Measurements from ENCODE around the gene GPC3.

The GPC3 gene

DNA sequence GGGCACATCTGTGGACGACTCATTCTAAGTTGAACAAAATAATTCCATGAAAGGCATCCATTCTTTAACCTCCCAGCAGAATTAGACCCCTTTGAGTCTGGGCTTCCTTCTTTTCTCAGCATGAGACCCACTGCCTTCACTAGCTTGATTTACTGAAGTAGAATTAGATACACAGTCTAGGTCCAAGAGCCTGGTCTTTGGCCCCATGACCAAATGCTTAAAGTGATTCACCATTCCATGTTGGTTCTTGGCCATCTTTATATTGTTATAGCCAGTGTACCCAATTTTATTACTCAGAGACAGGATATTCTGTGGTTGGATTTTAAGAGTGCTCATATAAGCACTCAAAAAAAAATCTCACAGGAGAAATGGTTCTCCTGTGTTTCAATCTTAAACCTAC is 414.8 kb downstream of the GPC3 start:
- no peaks in the 10 kb centered on the region for H3K27me3 ChIP-seq (replicated peaks; ENCODE audit: control insufficient read depth, insufficient read depth, low read length)
- DNase-seq (ENCODE audit: extremely low read depth, insufficient read length), result no peak
- no peak overlapping the region for H3K4me3 ChIP-seq (replicated peaks; ENCODE audit: low read depth, low read length)
- TF ChIP-seq, protein P1, sequence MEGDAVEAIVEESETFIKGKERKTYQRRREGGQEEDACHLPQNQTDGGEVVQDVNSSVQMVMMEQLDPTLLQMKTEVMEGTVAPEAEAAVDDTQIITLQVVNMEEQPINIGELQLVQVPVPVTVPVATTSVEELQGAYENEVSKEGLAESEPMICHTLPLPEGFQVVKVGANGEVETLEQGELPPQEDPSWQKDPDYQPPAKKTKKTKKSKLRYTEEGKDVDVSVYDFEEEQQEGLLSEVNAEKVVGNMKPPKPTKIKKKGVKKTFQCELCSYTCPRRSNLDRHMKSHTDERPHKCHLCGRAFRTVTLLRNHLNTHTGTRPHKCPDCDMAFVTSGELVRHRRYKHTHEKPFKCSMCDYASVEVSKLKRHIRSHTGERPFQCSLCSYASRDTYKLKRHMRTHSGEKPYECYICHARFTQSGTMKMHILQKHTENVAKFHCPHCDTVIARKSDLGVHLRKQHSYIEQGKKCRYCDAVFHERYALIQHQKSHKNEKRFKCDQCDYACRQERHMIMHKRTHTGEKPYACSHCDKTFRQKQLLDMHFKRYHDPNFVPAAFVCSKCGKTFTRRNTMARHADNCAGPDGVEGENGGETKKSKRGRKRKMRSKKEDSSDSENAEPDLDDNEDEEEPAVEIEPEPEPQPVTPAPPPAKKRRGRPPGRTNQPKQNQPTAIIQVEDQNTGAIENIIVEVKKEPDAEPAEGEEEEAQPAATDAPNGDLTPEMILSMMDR (IDR thresholded peaks at IDR 0.05; ENCODE audit: insufficient read depth, low read length, poor library complexity, severe bottlenecking), result no peak
- H3K36me3 ChIP-seq (ENCODE audit: control insufficient read depth, insufficient read depth, low read length), result no peaks in the 10 kb centered on the region

DNA sequence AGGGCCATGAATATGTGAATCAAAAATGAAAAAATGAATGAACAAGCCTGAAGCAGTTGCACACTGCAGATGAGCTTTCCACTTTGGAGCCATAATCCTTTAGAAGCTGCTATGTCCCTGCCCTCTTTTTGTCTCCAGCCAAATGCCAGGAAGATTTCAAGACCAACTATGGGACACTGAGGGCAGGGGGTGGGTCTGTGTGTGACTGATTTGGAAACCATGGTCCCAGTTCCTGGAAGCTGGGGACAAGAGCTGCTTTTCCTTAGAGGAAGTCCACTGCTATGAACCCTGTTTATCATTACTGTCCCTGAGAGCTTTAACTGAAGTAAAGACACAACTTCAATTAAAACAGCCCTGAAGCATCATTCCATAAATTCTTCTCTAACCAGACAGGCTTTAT is 416.2 kb downstream of the GPC3 start:
- H3K36me3 ChIP-seq (ENCODE audit: control insufficient read depth, insufficient read depth, low read length), result no peaks in the 10 kb centered on the region
- TF ChIP-seq, protein P1 (IDR thresholded peaks at IDR 0.05; ENCODE audit: insufficient read depth, low read length, poor library complexity, severe bottlenecking), result no peak
- no peak overlapping the region for H3K4me3 ChIP-seq (replicated peaks; ENCODE audit: low read depth, low read length)
- no peaks in the 10 kb centered on the region for H3K27me3 ChIP-seq (replicated peaks; ENCODE audit: control insufficient read depth, insufficient read depth, low read length)
- DNase-seq (ENCODE audit: extremely low read depth, insufficient read length), result no peak

DNA sequence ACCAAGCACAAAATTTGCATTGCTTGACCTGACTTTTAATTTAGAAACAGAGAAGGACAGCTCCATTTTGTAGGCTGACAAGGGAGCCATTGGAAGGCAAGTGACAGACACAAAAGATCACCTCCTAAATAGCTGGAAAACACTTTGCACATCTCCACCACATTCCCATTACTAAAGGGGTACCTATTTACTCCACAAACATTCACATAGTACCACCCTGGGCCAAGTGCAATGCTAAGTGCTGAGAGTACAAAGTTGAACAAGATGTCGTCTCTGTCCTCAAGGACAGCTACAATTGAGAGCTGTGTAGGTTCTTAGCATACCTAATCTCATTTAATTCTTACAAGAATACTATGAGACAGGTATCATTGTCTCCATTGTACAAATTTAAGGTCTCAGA is 417.3 kb downstream of the GPC3 start:
- H3K27me3 ChIP-seq (replicated peaks; ENCODE audit: control insufficient read depth, insufficient read depth, low read length), result no peaks in the 10 kb centered on the region
- DNase-seq (ENCODE audit: extremely low read depth, insufficient read length), result no peak
- TF ChIP-seq, protein P1 (IDR thresholded peaks at IDR 0.05; ENCODE audit: insufficient read depth, low read length, poor library complexity, severe bottlenecking), result no peak
- no peak overlapping the region for H3K4me3 ChIP-seq (replicated peaks; ENCODE audit: low read depth, low read length)
- no peaks in the 10 kb centered on the region for H3K36me3 ChIP-seq (ENCODE audit: control insufficient read depth, insufficient read depth, low read length)

DNA sequence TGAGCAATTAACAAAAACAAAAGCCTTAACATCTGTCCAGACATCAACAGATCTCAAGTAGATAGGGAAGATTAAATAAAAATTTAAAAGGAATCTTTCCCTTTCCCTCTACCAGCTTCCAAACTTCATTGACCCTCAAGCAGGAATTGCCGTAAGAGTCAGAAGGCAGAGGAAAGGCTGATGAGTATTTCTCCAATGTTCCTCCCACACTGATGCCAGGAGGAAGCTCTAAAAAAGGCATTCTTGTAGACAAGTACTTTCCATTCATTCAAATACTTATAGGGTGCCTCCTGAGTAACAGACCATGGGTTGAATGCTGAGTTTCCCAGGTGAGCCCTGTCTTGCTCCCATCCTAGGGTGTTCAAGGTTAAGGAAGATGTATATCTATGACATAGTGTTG is 418.5 kb downstream of the GPC3 start:
- DNase-seq (ENCODE audit: extremely low read depth, insufficient read length), result no peak
- Histone ChIP-seq H3K4me3 (replicated peaks; ENCODE audit: low read depth, low read length) (no peak overlapping the region), H3K36me3 (ENCODE audit: control insufficient read depth, insufficient read depth, low read length) (no peaks in the 10 kb centered on the region), H3K27me3 (replicated peaks; ENCODE audit: control insufficient read depth, insufficient read depth, low read length) (no peaks in the 10 kb centered on the region)
- TF ChIP-seq, protein P1 (IDR thresholded peaks at IDR 0.05; ENCODE audit: insufficient read depth, low read length, poor library complexity, severe bottlenecking), result no peak

GRCh38 chrX:133563705-133564104 is 421.7 kb downstream of the GPC3 start:
- Histone ChIP-seq H3K27me3 (replicated peaks; ENCODE audit: control insufficient read depth, insufficient read depth, low read length) (no peaks in the 10 kb centered on the region), H3K4me3 (replicated peaks; ENCODE audit: low read depth, low read length) (no peak overlapping the region), H3K36me3 (ENCODE audit: control insufficient read depth, insufficient read depth, low read length) (no peaks in the 10 kb centered on the region)
- TF ChIP-seq, protein P1 (IDR thresholded peaks at IDR 0.05; ENCODE audit: insufficient read depth, low read length, poor library complexity, severe bottlenecking), result no peak
- DNase-seq (ENCODE audit: extremely low read depth, insufficient read length), result no peak

DNA sequence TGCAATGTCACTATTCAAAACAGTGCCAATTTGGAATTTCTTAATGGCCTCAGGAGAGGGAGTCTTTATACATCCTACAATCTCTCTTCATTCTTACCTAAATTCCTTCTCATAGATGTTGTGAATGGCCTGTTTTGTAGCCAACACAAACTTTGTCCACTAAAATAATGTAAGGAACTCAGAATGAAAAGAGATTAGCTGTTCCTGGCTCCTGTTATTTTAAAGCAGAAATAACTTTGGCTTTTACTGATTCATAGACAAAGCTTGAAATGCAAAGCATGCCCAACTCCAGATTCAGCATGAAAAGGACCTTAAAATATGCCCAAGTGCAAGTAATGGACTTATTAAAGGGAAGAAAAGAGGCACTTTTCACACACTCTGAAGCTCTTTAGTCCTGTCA is 424.1 kb downstream of the GPC3 start:
- Histone ChIP-seq H3K36me3 (ENCODE audit: control insufficient read depth, insufficient read depth, low read length) (no peaks in the 10 kb centered on the region), H3K27me3 (replicated peaks; ENCODE audit: control insufficient read depth, insufficient read depth, low read length) (no peaks in the 10 kb centered on the region), H3K4me3 (replicated peaks; ENCODE audit: low read depth, low read length) (no peak overlapping the region)
- no peak for DNase-seq (ENCODE audit: extremely low read depth, insufficient read length)
- TF ChIP-seq, protein P1 (IDR thresholded peaks at IDR 0.05; ENCODE audit: insufficient read depth, low read length, poor library complexity, severe bottlenecking), result no peak
